ENCODE results near the gene TMTC4.
A peak's percentile ranks its signal among the peaks of the same experiment; 100 is the strongest.
"Not testable (repeated sequence)": the region's sequence is repeated elsewhere in the genome, so short reads cannot be mapped to it uniquely, and the experiment has no call there.

Gene TMTC4

GRCh38 chr13:100581030-100581429 is 93.6 kb downstream of the TMTC4 start:
- no peak for DNase-seq

GRCh38 chr13:100580045-100580444 is 94.5 kb downstream of the TMTC4 start:
- DNase-seq, result no peak

- not testable (repeated sequence) for DNase-seq
Observed at GRCh38 chr13:100577239-100577638, 97.4 kb downstream of the TMTC4 start.

DNA sequence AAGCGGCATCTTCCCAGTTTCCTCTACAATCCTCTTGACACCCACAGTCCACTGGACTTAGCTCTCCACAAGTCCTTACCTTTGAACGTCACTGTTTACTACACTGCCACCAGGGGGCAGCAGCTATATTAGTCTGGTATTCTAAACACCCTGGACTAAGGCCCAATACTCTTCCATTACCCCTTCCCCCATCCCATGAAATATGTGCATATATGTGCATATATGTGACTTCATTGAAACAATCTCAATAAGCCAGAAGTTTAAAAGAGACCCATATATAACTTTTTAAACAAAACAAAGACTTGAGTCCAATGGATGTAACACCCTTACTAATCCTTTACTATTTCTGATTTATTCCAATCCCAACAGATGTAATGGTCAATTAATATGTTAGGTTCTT is 101.5 kb downstream of the TMTC4 start:
- DNase-seq, result peak; percentile 46

DNA sequence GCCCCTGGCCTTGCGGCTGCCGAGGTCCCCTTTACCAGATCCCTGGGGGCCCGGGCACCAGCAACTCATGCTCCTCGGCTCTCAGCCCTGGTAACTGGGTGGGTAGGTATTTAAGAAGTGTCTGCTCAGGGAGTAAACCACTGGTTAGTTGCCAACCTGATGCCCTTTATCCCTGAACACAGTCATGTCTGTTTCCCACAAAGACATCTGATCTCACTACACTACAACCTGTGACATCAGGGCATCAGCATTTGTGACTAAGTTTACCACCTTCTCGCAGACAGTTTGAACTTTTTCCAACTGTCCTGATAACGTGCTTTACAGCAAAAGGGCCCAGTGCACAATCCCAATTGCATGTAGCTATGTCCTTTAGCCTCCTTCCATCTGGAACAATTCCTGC is 108.1 kb downstream of the TMTC4 start:
- DNase-seq, result no peak

DNA sequence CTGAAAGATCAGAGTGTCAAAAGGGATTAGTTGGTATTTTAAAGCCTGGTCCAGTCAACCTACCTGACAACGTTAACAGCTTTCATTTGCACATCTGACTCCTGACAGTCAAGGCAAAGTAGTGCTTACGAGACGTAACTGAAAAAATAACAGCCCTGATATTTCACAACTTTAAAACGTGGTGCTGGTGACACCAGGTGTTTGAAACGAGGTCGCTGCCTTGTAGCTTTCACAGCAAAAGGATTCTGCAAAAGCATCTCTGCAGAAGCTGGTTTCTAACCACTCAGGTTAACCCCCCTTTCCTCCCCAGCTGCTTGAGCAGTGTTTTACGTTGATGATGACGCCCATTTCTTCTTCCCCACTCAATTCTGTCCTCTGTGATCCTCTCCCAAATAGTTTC is 109.3 kb downstream of the TMTC4 start:
- no peak for DNase-seq

GRCh38 chr13:100564444-100565223 is 110.0 kb downstream of the TMTC4 start:
- no peak for DNase-seq

- DNase-seq, result no peak
Observed at GRCh38 chr13:100563779-100564178, 110.8 kb downstream of the TMTC4 start.

- DNase-seq, result no peak
Observed at GRCh38 chr13:100561599-100562204, 112.9 kb downstream of the TMTC4 start.

DNA sequence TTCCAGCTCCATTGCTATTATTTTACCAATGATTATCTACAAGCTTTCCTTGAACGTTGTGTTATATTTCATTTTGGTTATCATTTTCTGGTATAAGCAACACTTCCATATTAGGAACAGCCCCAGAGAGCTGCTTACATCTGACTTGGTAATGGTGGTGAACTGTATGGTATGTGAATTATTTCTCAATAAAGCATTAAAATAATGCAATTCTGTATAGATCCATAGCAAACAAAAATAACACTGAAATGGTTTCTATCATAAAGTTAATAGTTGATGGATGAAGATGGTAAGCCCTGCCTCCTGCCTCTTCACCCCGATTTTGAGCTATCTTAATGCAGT is 113.5 kb downstream of the TMTC4 start:
- no peak for DNase-seq

DNA sequence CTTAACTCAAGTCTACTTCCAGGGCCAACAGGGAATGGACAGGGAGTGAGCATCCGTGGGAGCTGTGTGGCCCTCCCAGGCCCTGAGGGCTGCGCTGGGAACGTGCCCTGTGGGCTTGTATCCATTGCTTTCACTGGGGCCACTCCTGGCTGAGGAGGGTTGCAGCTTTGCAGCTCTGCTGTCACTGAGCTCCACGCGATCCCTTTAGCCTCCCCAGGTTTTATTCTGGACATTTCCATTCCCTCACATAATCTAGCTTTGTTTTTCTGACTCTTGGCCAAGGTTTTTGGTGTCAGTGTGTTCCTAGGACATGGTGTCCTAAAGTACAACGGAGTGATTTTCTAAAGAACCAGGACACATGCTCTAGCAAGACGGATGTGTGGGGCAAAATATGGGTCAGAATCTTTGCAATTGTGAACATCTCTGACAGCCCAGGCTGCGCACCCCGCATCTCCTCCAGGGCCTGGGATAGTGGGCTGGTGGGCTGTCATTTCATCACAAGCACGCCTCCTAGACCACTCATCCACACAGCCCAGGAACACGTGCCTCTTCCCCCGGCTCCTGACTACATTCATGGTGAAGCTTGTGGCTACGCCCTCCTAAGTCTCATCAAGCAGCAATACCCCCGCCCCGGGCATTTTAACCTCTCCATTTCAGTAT is 114.0 kb downstream of the TMTC4 start:
- no peak for DNase-seq

DNA sequence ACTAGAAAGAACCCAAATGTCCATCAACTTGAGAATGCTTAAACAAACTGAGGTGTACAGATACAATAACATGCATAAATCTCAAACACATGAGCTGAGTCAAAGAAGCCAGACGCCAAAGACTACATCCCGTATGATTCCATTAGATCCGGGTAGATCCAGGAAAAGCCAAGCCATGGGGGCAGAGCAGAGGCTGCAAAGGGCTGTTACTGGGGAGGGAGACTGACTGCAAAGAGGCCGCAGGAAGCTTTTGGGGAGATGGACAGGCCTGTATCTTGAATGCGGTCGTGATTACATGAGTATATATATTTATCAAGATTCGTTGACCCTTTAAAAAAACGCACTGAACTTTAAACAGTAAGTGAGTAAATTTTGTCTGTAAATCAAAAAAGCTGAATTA is 114.7 kb downstream of the TMTC4 start:
- DNase-seq, result no peak
